Measurements from ENCODE around the gene KCND2. TPM values are rescaled to one million over a fixed set of nuclear protein-coding genes. Genes with fewer than 3 reads are reported as not detected.

Gene KCND2
- total and polyA plus RNA-seq, 2 of the 4 experiments (the other 2 are of a cell fraction): under 0.01 TPM; not detected in 1

- Histone ChIP-seq H3K14ac (replicated peaks; ENCODE audit: low read depth, low read length) (no peak overlapping the region), H2AFZ (replicated peaks; ENCODE audit: low read length, poor library complexity) (no peak overlapping the region), H3K4me3 (ENCODE audit: insufficient read depth, low read depth, low read length) (no peak overlapping the region), H3K4me1 (ENCODE audit: control insufficient read depth, insufficient read depth, low read length) (no peaks in the 10 kb centered on the region), H3K4ac (ENCODE audit: low read depth, low read length) (no peak overlapping the region), H3K27ac (ENCODE audit: insufficient read depth, low read length) (no peak overlapping the region), H2AK9ac (replicated peaks; ENCODE audit: low read depth, low read length, poor library complexity) (no peak overlapping the region), H2AK5ac (ENCODE audit: low read depth, low read length) (no peak overlapping the region), H3K9ac (ENCODE audit: low read depth, low read length) (no peak overlapping the region), H3K9me1 (ENCODE audit: insufficient read depth, low read length) (no peaks in the 10 kb centered on the region), H3K79me1 (ENCODE audit: low read depth in 1 of 2, low read length in 2 of 2) (no peaks in the 10 kb centered on the region), H2BK20ac (ENCODE audit: low read depth, low read length) (no peak overlapping the region), H4K91ac (ENCODE audit: insufficient read depth, low read depth, low read length) (no peak overlapping the region), H4K8ac (ENCODE audit: low read depth in 2 of 2, low read length in 2 of 2) (no peak overlapping the region), H2BK120ac (ENCODE audit: low read depth, low read length) (no peak overlapping the region), H3K23ac (ENCODE audit: low read depth, low read length) (no peak overlapping the region), H3K36me3 (ENCODE audit: control insufficient read depth, insufficient read depth, low read length) (no peaks in the 10 kb centered on the region), H3K18ac (ENCODE audit: low read depth, low read length) (no peak overlapping the region), H2BK5ac (ENCODE audit: low read depth, low read length, poor library complexity, severe bottlenecking) (no peak overlapping the region), H3K27me3 (ENCODE audit: control insufficient read depth, insufficient read depth, low read length) (no peaks in the 10 kb centered on the region), H3K9me3 (ENCODE audit: control insufficient read depth, insufficient read depth, low read length) (no peaks in the 10 kb centered on the region), H3K4me2 (ENCODE audit: low read depth, low read length) (no peak overlapping the region), H4K20me1 (ENCODE audit: insufficient read depth, low read length) (no peaks in the 10 kb centered on the region), H2BK15ac (ENCODE audit: low read depth, low read length) (no peak overlapping the region), H3K56ac (ENCODE audit: extremely low read depth, insufficient read depth, low read length) (no peak overlapping the region), H4K5ac (ENCODE audit: low read depth, low read length) (no peak overlapping the region)
- DNase-seq (peak; percentile 1), ATAC-seq (ENCODE audit: low read depth) (no peak; the same call in 1 of the 2 replicates)
- intact Hi-C loops (cut with micrococcal nuclease): no loop called here
- in situ Hi-C loops (cut with MboI; ENCODE audit: low sequenced_read_pairs): no loop called here
- POLR2A ChIA-PET (ENCODE audit: unreplicated experiment): no interaction called here
- TF ChIP-seq RAD21 (IDR thresholded peaks at IDR 0.05; ENCODE audit: low read length) (no peak), MXI1 (IDR thresholded peaks at IDR 0.05; ENCODE audit: borderline replicate concordance, low read depth, low read length) (no peak)
- no TSS peak for BruUV-seq (replicated peaks)
- dilution Hi-C loops (cut with HindIII; ENCODE audit: low sequenced_read_pairs, unreplicated experiment): no loop called here
- CTCF ChIA-PET: interaction anchor here (0.6 kb wide), 1 partner anchor 12 kb away, joined by 4 read pairs; no protein-coding TSS in a partner anchor
- WGBS, 2 experiments (ENCODE audit: extremely low coverage in 2 of 2, insufficient read length in 1 of 2): no CpG with 5 or more reads among the region's 1 CpG
Observed at GRCh38 chr7:120402801-120403200, 129.8 kb downstream of the KCND2 start.
